HFF-Myc (cell line): Measurements from ENCODE around the gene LTB4R2.

ENCODE experiments used
- DNase-seq: peaks from one replicate; pipeline ENCODE4 v3.0.0-alpha.2; 2011; ENCODE audit warnings: low read depth; ENCODE audit errors: extremely low read depth
- H3K4me3 ChIP-seq: replicated peaks from 2 replicates; pipeline ENCODE4 v1.5.1; 2011; ENCODE audit warnings: low read depth, mild to moderate bottlenecking, control low read depth, low read length
- CTCF ChIP-seq: IDR thresholded peaks from 2 replicates; pipeline ENCODE4 v1.5.1; 2012; ENCODE audit warnings: mild to moderate bottlenecking, low read depth, low read length, control low read depth; ENCODE audit errors: missing control alignments

The LTB4R2 gene

GRCh38 chr14:24298892-24299254, 11.1 kb upstream of the LTB4R2 start:
- TF ChIP-seq CTCF = no peak

GRCh38 chr14:24299255-24300191, 10.4 kb upstream of the LTB4R2 start, which contains the start of the genes DHRS1 and NOP9:
DHRS1 (minus strand) TSS chr14:24299780; CDS start chr14:24299106, 674 bp downstream.
NOP9 (plus strand) TSS chr14:24299850; CDS start chr14:24299955, 105 bp downstream.
- TF ChIP-seq CTCF = no peak
- no peak for DNase-seq
- peak within 1 kb of the TSS; percentile 91 for H3K4me3 ChIP-seq

More at GRCh38 chr14:24298892-24299254, 11.1 kb upstream of the LTB4R2 start:
- no peak for DNase-seq
- H3K4me3 ChIP-seq = peak overlapping the region; percentile 91

GRCh38 chr14:24300326-24300980, 9.5 kb upstream of the LTB4R2 start:
- TF ChIP-seq CTCF = no peak
- DNase-seq = no peak
- H3K4me3 ChIP-seq = peak overlapping the region; percentile 91

GRCh38 chr14:24304019-24304387, 5.9 kb upstream of the LTB4R2 start:
- no peak overlapping the region for H3K4me3 ChIP-seq
- no peak for DNase-seq
- TF ChIP-seq CTCF = no peak

- TF ChIP-seq CTCF = no peak
- H3K4me3 ChIP-seq = no peak overlapping the region
- DNase-seq = no peak
Measured at GRCh38 chr14:24307156-24307574, 2.8 kb upstream of the LTB4R2 start.

- TF ChIP-seq CTCF = peak; percentile 99
- no peak within 1 kb of the TSS for H3K4me3 ChIP-seq
- no peak for DNase-seq
Measured at GRCh38 chr14:24307575-24308341, 2.2 kb upstream of the LTB4R2 start, which contains the start of gene CIDEB. CIDEB (minus strand) TSS chr14:24307977; CDS start chr14:24307858, 119 bp downstream.
